ENCODE results near the gene NPVF.

Gene NPVF

DNA sequence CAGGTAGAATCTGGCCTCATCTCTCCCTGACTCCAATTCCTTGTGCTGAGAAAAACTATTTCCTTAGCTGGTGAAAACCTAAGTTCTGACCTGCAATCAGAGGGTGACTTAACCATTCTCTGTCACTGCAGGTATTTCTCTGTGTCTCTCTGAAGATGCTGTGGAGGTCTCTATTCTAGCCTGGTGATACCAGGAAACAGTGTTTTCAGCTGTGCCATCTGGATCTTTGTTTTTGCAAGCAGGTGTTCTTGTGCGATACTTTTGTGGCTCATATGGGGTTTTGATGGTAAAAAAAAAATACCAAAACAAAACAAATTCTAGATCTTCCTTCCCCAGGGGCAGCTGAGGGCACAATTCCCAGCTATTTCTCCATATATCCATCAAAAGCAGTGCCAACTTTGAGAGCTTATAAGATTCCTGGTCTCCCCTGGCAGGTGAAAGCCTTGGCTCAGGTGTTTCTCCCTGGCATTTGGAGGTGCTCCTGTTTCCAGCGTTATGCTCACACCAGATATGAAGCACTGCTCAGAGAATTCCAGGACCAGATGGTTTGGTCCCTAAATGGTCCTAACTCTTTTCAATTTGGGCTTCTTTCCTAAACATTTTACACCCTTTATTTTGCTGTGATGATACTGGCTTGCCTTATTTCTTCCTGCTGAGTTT is 9.9 kb upstream of the NPVF start:
- H3K9me3 ChIP-seq (ENCODE audit: control insufficient read depth in 5 of 5, low read length in 5 of 5) = no peaks in the 10 kb centered on the region

DNA sequence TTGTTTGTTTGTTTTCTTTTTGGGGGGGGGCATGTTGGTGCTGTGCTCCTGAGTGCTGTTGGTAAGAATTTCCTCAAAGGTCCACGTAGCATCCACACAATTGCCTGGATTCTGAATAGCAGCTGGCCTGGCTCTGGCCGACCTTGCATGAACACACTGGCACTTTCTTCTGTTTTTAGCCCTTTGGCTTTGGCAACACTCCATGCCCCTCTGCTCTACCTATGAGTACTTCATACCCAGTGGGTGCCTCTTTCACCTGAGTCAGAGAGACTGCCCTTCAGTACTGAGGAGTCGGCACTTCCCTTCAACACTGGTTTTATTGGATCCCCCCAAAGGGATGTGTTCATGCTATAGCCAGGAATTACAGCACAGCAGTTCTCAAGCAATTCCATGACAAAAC is 7.2 kb upstream of the NPVF start:
- H3K9me3 ChIP-seq (ENCODE audit: control insufficient read depth in 5 of 5, low read length in 5 of 5) = peaks cover 0 to 8% (median 3%) of the 10 kb centered on the region in 5 donors
- H3K27me3 ChIP-seq (ENCODE audit: control insufficient read depth in 5 of 5, insufficient read depth in 4 of 5, low read length in 5 of 5) = peaks cover 0 to 11% (median 0%) of the 10 kb centered on the region in 5 donors
- no peaks in the 10 kb centered on the region for H3K36me3 ChIP-seq (ENCODE audit: control insufficient read depth in 5 of 5, insufficient read depth in 5 of 5, low read length in 5 of 5)
- H3K9ac ChIP-seq (ENCODE audit: low read length in 5 of 5) = no peak overlapping the region
- H3K27ac ChIP-seq (ENCODE audit: low read depth, low read length) = no peak overlapping the region
- H3K4me3 ChIP-seq (ENCODE audit: low read depth in 1 of 5, low read length in 5 of 5) = no peak overlapping the region
- H3K4me1 ChIP-seq (ENCODE audit: control insufficient read depth in 5 of 5, insufficient read depth in 5 of 5, low read length in 5 of 5) = peaks cover 0 to 8% (median 6%) of the 10 kb centered on the region in 5 donors

More for the DNA sequence above, 9.9 kb upstream of the NPVF start:
- Histone ChIP-seq H3K4me3 (ENCODE audit: low read depth in 1 of 5, low read length in 5 of 5) (no peak overlapping the region), H3K36me3 (ENCODE audit: control insufficient read depth in 5 of 5, insufficient read depth in 5 of 5, low read length in 5 of 5) (no peaks in the 10 kb centered on the region), H3K9ac (ENCODE audit: low read length in 5 of 5) (no peak overlapping the region), H3K27me3 (ENCODE audit: control insufficient read depth in 5 of 5, insufficient read depth in 4 of 5, low read length in 5 of 5) (peaks cover 0 to 11% (median 0%) of the 10 kb centered on the region in 5 donors), H3K27ac (ENCODE audit: low read depth, low read length) (no peak overlapping the region), H3K4me1 (ENCODE audit: control insufficient read depth in 5 of 5, insufficient read depth in 5 of 5, low read length in 5 of 5) (peaks cover 0 to 12% (median 11%) of the 10 kb centered on the region in 5 donors)

DNA sequence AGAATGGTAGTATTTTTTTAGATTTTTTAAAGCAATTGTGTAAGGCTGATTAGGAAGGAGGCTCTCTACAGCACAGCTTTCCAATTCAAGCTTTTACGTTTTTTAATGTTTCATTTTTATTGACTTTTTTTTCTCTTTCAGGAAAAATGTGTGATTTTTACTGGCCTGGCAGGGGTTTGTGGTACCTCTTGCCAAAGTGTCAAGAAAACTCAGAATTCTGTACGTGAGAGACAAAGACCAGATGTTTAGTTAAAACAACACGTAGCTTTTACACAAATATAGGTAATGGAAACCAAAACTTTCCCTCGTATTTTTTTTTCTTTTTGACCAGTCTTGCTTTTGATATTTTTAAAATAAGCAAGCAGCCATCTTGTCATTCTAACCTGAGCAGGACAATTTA is 6.0 kb upstream of the NPVF start:
- H3K4me3 ChIP-seq (ENCODE audit: low read depth in 1 of 5, low read length in 5 of 5) = no peak overlapping the region
- H3K4me1 ChIP-seq (ENCODE audit: control insufficient read depth in 5 of 5, insufficient read depth in 5 of 5, low read length in 5 of 5) = no peaks in the 10 kb centered on the region
- H3K36me3 ChIP-seq (ENCODE audit: control insufficient read depth in 5 of 5, insufficient read depth in 5 of 5, low read length in 5 of 5) = no peaks in the 10 kb centered on the region
- peaks cover 0 to 11% (median 0%) of the 10 kb centered on the region in 5 donors for H3K27me3 ChIP-seq (ENCODE audit: control insufficient read depth in 5 of 5, insufficient read depth in 4 of 5, low read length in 5 of 5)
- no peak overlapping the region for H3K9ac ChIP-seq (ENCODE audit: low read length in 5 of 5)
- peaks cover 0 to 8% (median 3%) of the 10 kb centered on the region in 5 donors for H3K9me3 ChIP-seq (ENCODE audit: control insufficient read depth in 5 of 5, low read length in 5 of 5)
- H3K27ac ChIP-seq (ENCODE audit: low read depth, low read length) = no peak overlapping the region

DNA sequence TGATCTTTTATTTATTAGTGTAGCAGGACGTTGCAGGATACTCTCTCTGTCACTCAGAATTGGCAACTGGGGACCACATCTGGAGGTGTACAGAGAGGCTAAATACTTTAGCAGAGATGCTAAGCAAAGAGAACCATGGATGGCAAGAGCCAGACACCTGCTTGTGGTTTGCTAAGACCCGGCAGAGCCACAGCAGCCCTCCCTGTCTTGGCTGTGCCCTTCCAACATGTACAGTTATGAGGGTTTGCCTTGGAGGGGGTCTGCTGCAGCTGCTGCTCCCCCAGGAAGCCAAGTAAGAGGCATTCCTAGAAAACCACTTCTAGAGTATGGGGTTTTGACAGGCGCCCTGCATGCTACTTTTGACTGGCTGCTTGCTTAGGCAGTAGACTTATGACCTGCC is 5.1 kb downstream of the NPVF start:
- Histone ChIP-seq H3K36me3 (ENCODE audit: control insufficient read depth in 5 of 5, insufficient read depth in 5 of 5, low read length in 5 of 5) (no peaks in the 10 kb centered on the region), H3K27me3 (ENCODE audit: control insufficient read depth in 5 of 5, insufficient read depth in 4 of 5, low read length in 5 of 5) (peaks cover 2 to 16% (median 12%) of the 10 kb centered on the region in 5 donors), H3K9me3 (ENCODE audit: control insufficient read depth in 5 of 5, low read length in 5 of 5) (no peaks in the 10 kb centered on the region), H3K4me3 (ENCODE audit: low read depth in 1 of 5, low read length in 5 of 5) (no peak overlapping the region), H3K27ac (ENCODE audit: low read depth, low read length) (no peak overlapping the region), H3K4me1 (ENCODE audit: control insufficient read depth in 5 of 5, insufficient read depth in 5 of 5, low read length in 5 of 5) (no peaks in the 10 kb centered on the region), H3K9ac (ENCODE audit: low read length in 5 of 5) (no peak overlapping the region)

DNA sequence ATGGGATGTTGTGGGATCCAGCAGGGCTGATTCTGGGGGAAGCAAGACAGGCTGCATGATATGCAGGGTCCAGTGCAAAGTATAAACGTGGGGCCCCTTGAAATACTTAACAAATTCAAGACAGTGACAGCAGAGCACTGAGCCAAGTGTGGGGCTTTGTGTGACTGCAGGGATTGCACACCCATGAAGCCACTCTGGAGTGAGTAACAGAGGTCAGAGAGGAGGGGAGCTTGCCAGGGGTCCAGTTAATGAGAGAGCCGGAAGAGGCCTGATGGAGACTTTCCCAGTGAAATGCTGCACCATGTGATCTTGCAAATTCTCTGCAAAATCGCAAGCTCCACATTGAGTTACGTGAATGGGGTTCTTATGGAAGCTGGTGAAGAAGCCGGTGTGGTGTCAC is 5.6 kb downstream of the NPVF start:
- Histone ChIP-seq H3K36me3 (ENCODE audit: control insufficient read depth in 5 of 5, insufficient read depth in 5 of 5, low read length in 5 of 5) (no peaks in the 10 kb centered on the region), H3K4me3 (ENCODE audit: low read depth in 1 of 5, low read length in 5 of 5) (no peak overlapping the region), H3K27ac (ENCODE audit: low read depth, low read length) (no peak overlapping the region), H3K9ac (ENCODE audit: low read length in 5 of 5) (no peak overlapping the region), H3K9me3 (ENCODE audit: control insufficient read depth in 5 of 5, low read length in 5 of 5) (no peaks in the 10 kb centered on the region), H3K4me1 (ENCODE audit: control insufficient read depth in 5 of 5, insufficient read depth in 5 of 5, low read length in 5 of 5) (no peaks in the 10 kb centered on the region), H3K27me3 (ENCODE audit: control insufficient read depth in 5 of 5, insufficient read depth in 4 of 5, low read length in 5 of 5) (peaks cover 2 to 16% (median 12%) of the 10 kb centered on the region in 5 donors)

DNA sequence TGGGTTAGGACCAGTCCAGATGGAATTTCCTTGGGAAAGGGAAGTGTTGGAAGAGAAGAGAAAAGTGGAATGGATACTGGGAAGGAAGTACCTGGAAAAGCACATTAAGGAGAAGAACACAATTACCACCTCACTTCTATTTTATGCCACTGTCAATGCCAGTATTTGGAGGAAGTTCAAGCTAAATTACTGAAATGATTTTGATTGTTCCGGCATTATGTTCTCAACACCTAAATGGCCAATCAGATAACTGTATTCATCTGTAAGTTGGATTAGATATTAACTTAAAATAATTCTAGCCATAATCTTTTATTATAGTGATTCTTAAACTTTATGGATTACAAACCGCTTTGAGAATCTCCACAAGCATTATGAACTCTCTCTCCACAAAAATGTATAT is 7.3 kb downstream of the NPVF start:
- H3K27me3 ChIP-seq (ENCODE audit: control insufficient read depth in 5 of 5, insufficient read depth in 4 of 5, low read length in 5 of 5) = peaks cover 0 to 16% (median 12%) of the 10 kb centered on the region in 5 donors
- H3K4me1 ChIP-seq (ENCODE audit: control insufficient read depth in 5 of 5, insufficient read depth in 5 of 5, low read length in 5 of 5) = no peaks in the 10 kb centered on the region
- H3K27ac ChIP-seq (ENCODE audit: low read depth, low read length) = no peak overlapping the region
- H3K36me3 ChIP-seq (ENCODE audit: control insufficient read depth in 5 of 5, insufficient read depth in 5 of 5, low read length in 5 of 5) = no peaks in the 10 kb centered on the region
- no peaks in the 10 kb centered on the region for H3K9me3 ChIP-seq (ENCODE audit: control insufficient read depth in 5 of 5, low read length in 5 of 5)
- H3K9ac ChIP-seq (ENCODE audit: low read length in 5 of 5) = no peak overlapping the region
- H3K4me3 ChIP-seq (ENCODE audit: low read depth in 1 of 5, low read length in 5 of 5) = no peak overlapping the region

DNA sequence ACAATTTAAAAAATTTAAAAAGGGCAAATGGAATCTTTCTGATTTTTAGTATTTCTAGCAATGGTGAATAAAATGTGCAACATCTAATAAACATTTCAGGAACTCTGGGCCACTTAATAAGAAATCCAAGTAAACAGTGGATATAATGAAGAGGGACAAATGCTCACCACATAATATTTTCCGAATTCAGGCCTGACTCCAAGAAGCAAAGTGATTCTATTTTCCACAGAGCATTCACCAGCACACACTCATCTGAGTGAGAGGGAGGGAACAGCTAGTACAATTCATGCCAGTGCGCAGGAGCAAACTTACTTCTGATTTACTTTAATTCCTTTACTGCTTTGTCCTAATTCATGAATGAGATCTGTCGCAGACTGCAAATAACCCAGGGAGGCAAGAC is 10.1 kb downstream of the NPVF start:
- Histone ChIP-seq H3K9me3 (ENCODE audit: control insufficient read depth in 5 of 5, low read length in 5 of 5) (no peaks in the 10 kb centered on the region), H3K27ac (ENCODE audit: low read depth, low read length) (no peak overlapping the region), H3K9ac (ENCODE audit: low read length in 5 of 5) (no peak overlapping the region), H3K4me3 (ENCODE audit: low read depth in 1 of 5, low read length in 5 of 5) (no peak overlapping the region), H3K36me3 (ENCODE audit: control insufficient read depth in 5 of 5, insufficient read depth in 5 of 5, low read length in 5 of 5) (no peaks in the 10 kb centered on the region), H3K4me1 (ENCODE audit: control insufficient read depth in 5 of 5, insufficient read depth in 5 of 5, low read length in 5 of 5) (no peaks in the 10 kb centered on the region), H3K27me3 (ENCODE audit: control insufficient read depth in 5 of 5, insufficient read depth in 4 of 5, low read length in 5 of 5) (peaks cover 0 to 14% (median 10%) of the 10 kb centered on the region in 5 donors)

DNA sequence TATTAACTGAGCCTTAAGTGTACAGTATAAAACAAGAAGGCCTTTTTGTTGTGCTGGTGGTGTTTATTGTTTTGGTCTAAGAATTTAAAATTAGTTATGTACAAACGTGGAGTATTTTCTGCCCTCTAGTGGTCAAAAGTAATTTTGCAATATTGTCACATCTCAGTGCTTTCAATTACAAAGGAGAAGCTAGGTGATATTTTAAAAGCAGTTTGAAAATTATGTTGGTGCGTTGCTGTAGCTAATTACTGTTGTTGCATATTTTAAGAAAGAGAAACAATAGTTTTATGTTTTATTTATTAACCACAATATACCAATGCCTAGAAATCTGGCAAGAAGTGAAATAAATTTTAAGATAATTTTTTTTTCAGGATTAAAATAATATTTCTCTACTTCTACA is 11.4 kb downstream of the NPVF start:
- Histone ChIP-seq H3K9ac (ENCODE audit: low read length in 5 of 5) (no peak overlapping the region), H3K9me3 (ENCODE audit: control insufficient read depth in 5 of 5, low read length in 5 of 5) (no peaks in the 10 kb centered on the region), H3K27ac (ENCODE audit: low read depth, low read length) (no peak overlapping the region), H3K36me3 (ENCODE audit: control insufficient read depth in 5 of 5, insufficient read depth in 5 of 5, low read length in 5 of 5) (no peaks in the 10 kb centered on the region), H3K4me3 (ENCODE audit: low read depth in 1 of 5, low read length in 5 of 5) (no peak overlapping the region), H3K4me1 (ENCODE audit: control insufficient read depth in 5 of 5, insufficient read depth in 5 of 5, low read length in 5 of 5) (no peaks in the 10 kb centered on the region), H3K27me3 (ENCODE audit: control insufficient read depth in 5 of 5, insufficient read depth in 4 of 5, low read length in 5 of 5) (peaks cover 0 to 7% (median 1%) of the 10 kb centered on the region in 5 donors)

DNA sequence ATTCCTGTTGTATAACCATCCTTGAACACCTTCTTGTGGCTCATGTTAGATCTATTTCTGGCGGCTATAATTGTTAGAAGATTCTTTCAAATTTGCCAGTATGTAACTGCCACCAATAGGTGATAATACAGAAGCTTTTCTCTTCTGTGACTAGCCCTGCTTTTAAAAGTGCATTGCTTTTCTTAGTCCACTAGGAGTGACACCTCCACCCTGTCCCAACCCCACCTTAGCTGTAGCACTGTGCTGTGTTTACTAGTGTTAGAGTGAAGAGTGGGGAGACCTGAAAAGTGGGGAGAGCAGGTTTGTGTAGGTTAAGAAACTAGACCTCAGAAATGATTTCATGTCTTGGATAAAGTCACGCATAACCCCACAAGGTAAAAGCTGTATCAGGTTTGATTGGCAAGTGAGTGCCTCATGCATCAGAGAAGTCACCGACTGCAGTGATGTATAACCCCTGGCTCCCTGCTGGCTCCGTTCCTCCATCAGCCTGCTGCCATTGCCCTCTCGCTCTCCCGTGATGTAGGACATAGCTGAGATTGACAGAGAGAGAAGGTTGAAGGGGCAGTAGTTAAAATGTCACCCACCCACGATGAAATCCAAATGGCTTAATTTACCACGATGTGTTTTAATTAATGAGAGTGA is 12.5 kb downstream of the NPVF start:
- H3K4me1 ChIP-seq (ENCODE audit: control insufficient read depth in 5 of 5, insufficient read depth in 5 of 5, low read length in 5 of 5) = no peaks in the 10 kb centered on the region
- H3K9me3 ChIP-seq (ENCODE audit: control insufficient read depth in 5 of 5, low read length in 5 of 5) = no peaks in the 10 kb centered on the region
- no peaks in the 10 kb centered on the region for H3K36me3 ChIP-seq (ENCODE audit: control insufficient read depth in 5 of 5, insufficient read depth in 5 of 5, low read length in 5 of 5)
- H3K9ac ChIP-seq (ENCODE audit: low read length in 5 of 5) = no peak overlapping the region
- H3K27ac ChIP-seq (ENCODE audit: low read depth, low read length) = no peak overlapping the region
- H3K4me3 ChIP-seq (ENCODE audit: low read depth in 1 of 5, low read length in 5 of 5) = no peak overlapping the region
- peaks cover 0 to 7% (median 0%) of the 10 kb centered on the region in 5 donors for H3K27me3 ChIP-seq (ENCODE audit: control insufficient read depth in 5 of 5, insufficient read depth in 4 of 5, low read length in 5 of 5)

DNA sequence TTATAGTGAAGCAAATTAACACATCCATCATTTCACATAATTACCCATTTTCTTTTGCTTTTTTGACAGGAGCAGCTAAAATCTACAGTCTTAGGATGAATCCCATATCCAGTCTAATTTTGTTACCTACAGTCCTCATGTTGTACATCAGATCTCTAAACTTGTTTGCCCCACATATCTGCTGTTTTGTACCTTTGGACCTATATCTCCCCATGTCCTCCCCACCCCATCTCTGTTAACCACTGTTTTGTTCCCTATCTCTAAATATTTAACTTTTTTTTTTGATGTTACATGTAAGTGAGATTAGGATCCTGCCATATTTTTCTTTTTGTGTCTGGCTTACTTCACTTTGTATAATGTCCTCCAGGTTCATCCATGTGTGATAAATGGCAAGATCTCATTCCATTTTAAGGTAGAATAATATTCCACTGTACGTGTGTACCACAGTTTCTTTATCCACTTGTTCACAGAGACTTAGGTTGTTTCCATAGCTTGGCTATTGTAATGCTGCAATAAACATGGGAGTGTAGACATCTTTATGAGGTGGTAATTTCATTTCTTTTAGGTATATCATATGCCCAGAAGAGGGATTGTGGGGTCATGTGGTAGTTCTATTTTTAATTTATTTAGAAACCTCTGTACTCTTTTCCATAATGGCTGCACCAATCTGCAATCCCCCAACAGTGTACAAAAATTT is 19.6 kb downstream of the NPVF start:
- Histone ChIP-seq H3K27ac (ENCODE audit: low read depth, low read length) (no peak overlapping the region), H3K9me3 (ENCODE audit: control insufficient read depth in 5 of 5, low read length in 5 of 5) (peaks cover 0 to 7% (median 0%) of the 10 kb centered on the region in 5 donors), H3K27me3 (ENCODE audit: control insufficient read depth in 5 of 5, insufficient read depth in 4 of 5, low read length in 5 of 5) (peaks cover 0 to 4% (median 0%) of the 10 kb centered on the region in 5 donors), H3K36me3 (ENCODE audit: control insufficient read depth in 5 of 5, insufficient read depth in 5 of 5, low read length in 5 of 5) (no peaks in the 10 kb centered on the region), H3K4me3 (ENCODE audit: low read depth in 1 of 5, low read length in 5 of 5) (no peak overlapping the region), H3K9ac (ENCODE audit: low read length in 5 of 5) (no peak overlapping the region), H3K4me1 (ENCODE audit: control insufficient read depth in 5 of 5, insufficient read depth in 5 of 5, low read length in 5 of 5) (no peaks in the 10 kb centered on the region)

Data from subcutaneous abdominal adipose tissue (tissue), 5 donors.